ENCODE results near the gene LPP. TPM values are rescaled to one million over a fixed set of nuclear protein-coding genes. Genes with fewer than 3 reads are reported as not detected.

LPP gene
- total RNA-seq, 3 donors from 2014 or later (not counting 1 experiment from before 2014, with no cell fraction given): 137 to 163 (median 149) TPM

DNA sequence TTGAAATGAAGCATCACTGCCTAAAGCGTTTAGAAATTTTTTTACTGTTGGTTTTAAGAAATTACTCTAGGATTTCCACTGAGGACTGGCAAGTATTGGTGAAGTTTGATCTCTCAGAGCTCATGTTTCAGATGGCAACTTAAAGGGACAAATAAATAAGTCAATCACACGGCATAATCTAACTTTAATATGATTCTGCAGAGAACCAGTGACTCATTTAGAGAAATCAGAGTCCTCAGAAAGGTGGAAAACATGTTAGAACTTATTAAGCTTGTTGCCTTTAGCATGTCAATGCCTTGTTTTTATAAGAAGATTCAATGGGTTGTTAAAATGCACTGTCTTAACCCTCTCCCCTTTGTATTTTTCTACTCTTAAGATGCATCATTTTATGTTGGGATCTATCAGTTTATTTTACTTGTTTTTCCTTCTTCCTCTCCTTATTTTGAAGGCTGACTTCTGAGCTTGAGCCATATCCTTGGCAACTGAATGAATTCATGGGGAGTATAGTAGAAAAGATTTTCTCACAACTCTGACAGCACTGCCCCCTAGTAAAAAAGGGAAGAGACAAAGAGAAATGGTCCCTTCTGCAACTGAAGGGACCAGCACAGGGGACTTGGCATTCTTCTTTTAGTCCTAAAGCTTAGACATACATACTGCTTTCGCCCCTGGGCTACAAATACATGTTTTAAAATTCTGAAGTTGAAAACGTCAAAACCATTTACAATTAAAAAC lies 431.2 kb downstream of the LPP start:
- Histone ChIP-seq H3K9me3 (ENCODE audit: control insufficient read depth, insufficient read depth, low read length) (no peaks in the 10 kb centered on the region), H3K36me3 (ENCODE audit: control insufficient read depth, insufficient read depth, low read length) (no peaks in the 10 kb centered on the region), H3K27ac (ENCODE audit: low read length) (no peak overlapping the region), H3K4me1 (ENCODE audit: control insufficient read depth, insufficient read depth, low read length) (peaks cover 4% of the 10 kb centered on the region), H3K4me3 (ENCODE audit: low read length) (no peak overlapping the region), H3K27me3 (ENCODE audit: control insufficient read depth, insufficient read depth, low read length) (no peaks in the 10 kb centered on the region)
- intact Hi-C loops (cut with micrococcal nuclease): no loop called here
- ATAC-seq (no peak), DNase-seq (peak in 1 of 2 donors; percentile 6)
- peak overlapping the region in 1 of 2 donors; percentile 58 for H3K27ac Mint-ChIP-seq
- 50% methylated on average over 2 of the region's 4 CpGs for WGBS (ENCODE audit: insufficient coverage)
- no peaks in the 10 kb centered on the region for H3K27me3 Mint-ChIP-seq (ENCODE audit: low read depth in 2 of 2)
- no peak overlapping the region for H3K4me3 Mint-ChIP-seq
- H3K9me3 Mint-ChIP-seq: no peaks in the 10 kb centered on the region
- H3K36me3 Mint-ChIP-seq: no peaks in the 10 kb centered on the region
- peaks cover 16 to 26% of the 10 kb centered on the region in 2 donors for H3K4me1 Mint-ChIP-seq
- TF ChIP-seq, protein P1, sequence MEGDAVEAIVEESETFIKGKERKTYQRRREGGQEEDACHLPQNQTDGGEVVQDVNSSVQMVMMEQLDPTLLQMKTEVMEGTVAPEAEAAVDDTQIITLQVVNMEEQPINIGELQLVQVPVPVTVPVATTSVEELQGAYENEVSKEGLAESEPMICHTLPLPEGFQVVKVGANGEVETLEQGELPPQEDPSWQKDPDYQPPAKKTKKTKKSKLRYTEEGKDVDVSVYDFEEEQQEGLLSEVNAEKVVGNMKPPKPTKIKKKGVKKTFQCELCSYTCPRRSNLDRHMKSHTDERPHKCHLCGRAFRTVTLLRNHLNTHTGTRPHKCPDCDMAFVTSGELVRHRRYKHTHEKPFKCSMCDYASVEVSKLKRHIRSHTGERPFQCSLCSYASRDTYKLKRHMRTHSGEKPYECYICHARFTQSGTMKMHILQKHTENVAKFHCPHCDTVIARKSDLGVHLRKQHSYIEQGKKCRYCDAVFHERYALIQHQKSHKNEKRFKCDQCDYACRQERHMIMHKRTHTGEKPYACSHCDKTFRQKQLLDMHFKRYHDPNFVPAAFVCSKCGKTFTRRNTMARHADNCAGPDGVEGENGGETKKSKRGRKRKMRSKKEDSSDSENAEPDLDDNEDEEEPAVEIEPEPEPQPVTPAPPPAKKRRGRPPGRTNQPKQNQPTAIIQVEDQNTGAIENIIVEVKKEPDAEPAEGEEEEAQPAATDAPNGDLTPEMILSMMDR (IDR thresholded peaks at IDR 0.05): peak; percentile 3

DNA sequence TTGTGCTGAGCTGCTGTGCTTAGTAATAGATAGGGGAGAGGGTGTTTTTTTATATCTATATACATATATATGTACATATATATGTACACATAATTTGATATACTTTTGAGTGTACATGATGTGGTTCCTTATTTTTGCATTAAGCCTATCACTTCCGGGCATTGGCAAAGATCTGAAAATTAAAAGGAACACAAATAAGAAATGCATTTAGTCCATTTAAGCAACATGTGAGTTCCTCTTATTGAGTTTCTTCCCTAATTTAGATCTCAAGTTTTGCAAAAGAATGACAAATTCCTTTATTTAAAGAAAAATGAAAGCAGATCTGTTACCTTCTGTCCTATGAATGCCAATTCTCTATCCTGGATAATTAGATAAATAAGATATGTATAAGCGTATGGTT lies 435.1 kb downstream of the LPP start:
- TF ChIP-seq, protein P1 (IDR thresholded peaks at IDR 0.05): no peak
- Histone ChIP-seq H3K4me3 (ENCODE audit: low read length) (no peak overlapping the region), H3K9me3 (ENCODE audit: control insufficient read depth, insufficient read depth, low read length) (no peaks in the 10 kb centered on the region), H3K4me1 (ENCODE audit: control insufficient read depth, insufficient read depth, low read length) (no peaks in the 10 kb centered on the region), H3K27ac (ENCODE audit: low read length) (no peak overlapping the region), H3K36me3 (ENCODE audit: control insufficient read depth, insufficient read depth, low read length) (no peaks in the 10 kb centered on the region), H3K27me3 (ENCODE audit: control insufficient read depth, insufficient read depth, low read length) (no peaks in the 10 kb centered on the region)
- WGBS (ENCODE audit: insufficient coverage): 49% methylated on average over 2 of the region's 2 CpGs
- H3K27me3 Mint-ChIP-seq (ENCODE audit: low read depth in 2 of 2): no peaks in the 10 kb centered on the region
- DNase-seq: no peak
- ATAC-seq: no peak
- peaks cover 19 to 26% of the 10 kb centered on the region in 2 donors for H3K4me1 Mint-ChIP-seq
- H3K9me3 Mint-ChIP-seq: no peaks in the 10 kb centered on the region
- H3K27ac Mint-ChIP-seq: peak overlapping the region; percentile 47 to 62
- no peak overlapping the region for H3K4me3 Mint-ChIP-seq
- no peaks in the 10 kb centered on the region for H3K36me3 Mint-ChIP-seq
- intact Hi-C loops (cut with micrococcal nuclease): no loop called here

DNA sequence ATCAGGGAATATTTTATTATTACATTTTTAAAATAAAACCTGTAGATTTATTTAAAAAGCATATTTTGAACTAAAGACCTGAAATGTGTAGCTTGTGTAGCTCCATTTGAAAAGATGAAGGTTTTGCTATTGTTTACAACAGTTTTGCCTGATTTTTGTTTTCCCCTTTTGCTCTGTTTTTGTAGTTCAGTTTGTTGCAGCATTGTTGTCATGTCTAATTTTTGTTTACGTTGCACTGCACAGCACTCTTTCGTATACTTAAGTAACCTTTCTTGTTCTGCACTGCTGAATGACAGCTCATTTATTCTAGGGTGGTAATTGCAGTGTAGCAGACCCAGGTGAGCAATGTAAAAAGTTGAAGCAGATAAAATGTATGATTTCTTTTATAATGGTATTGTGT lies 435.8 kb downstream of the LPP start:
- Histone ChIP-seq H3K36me3 (ENCODE audit: control insufficient read depth, insufficient read depth, low read length) (no peaks in the 10 kb centered on the region), H3K9me3 (ENCODE audit: control insufficient read depth, insufficient read depth, low read length) (no peaks in the 10 kb centered on the region), H3K4me3 (ENCODE audit: low read length) (no peak overlapping the region), H3K4me1 (ENCODE audit: control insufficient read depth, insufficient read depth, low read length) (no peaks in the 10 kb centered on the region), H3K27me3 (ENCODE audit: control insufficient read depth, insufficient read depth, low read length) (no peaks in the 10 kb centered on the region), H3K27ac (ENCODE audit: low read length) (no peak overlapping the region)
- TF ChIP-seq, protein P1 (IDR thresholded peaks at IDR 0.05): no peak
- H3K27me3 Mint-ChIP-seq (ENCODE audit: low read depth in 2 of 2): no peaks in the 10 kb centered on the region
- WGBS (ENCODE audit: insufficient coverage): 92% methylated on average over 2 of the region's 2 CpGs
- no peak overlapping the region for H3K27ac Mint-ChIP-seq
- DNase-seq: no peak
- ATAC-seq: no peak
- no peak overlapping the region for H3K4me3 Mint-ChIP-seq
- no peaks in the 10 kb centered on the region for H3K36me3 Mint-ChIP-seq
- H3K9me3 Mint-ChIP-seq: no peaks in the 10 kb centered on the region
- intact Hi-C loops (cut with micrococcal nuclease): no loop called here
- H3K4me1 Mint-ChIP-seq: peaks cover 19 to 26% of the 10 kb centered on the region in 2 donors

DNA sequence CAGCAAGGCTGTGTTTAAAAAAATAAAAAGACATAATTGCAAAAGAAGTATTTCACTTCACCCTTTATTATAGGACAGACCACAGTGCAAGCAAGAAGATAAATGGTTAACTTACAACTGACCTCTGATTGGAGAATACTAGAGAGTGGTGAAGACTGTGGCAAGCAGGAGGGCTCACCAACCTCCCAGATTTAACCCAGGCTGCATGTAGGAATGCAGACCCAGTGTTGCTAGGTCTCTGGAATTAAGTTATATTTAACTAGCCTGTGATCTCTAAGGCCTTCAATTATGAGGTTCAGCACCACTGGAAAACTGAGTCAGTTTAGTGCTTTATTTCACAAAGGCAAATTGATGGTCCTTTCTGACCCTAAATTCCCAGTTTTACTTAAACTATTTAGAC lies 436.6 kb downstream of the LPP start:
- no peak overlapping the region for H3K27ac ChIP-seq (ENCODE audit: low read length)
- H3K36me3 Mint-ChIP-seq: no peaks in the 10 kb centered on the region

More for the DNA sequence above, 436.6 kb downstream of the LPP start:
- H3K27me3 ChIP-seq (ENCODE audit: control insufficient read depth, insufficient read depth, low read length): no peaks in the 10 kb centered on the region
- no peak overlapping the region for H3K4me3 Mint-ChIP-seq
- no peak for DNase-seq
- no peak overlapping the region for H3K27ac Mint-ChIP-seq
- no peaks in the 10 kb centered on the region for H3K9me3 Mint-ChIP-seq
- no peaks in the 10 kb centered on the region for H3K9me3 ChIP-seq (ENCODE audit: control insufficient read depth, insufficient read depth, low read length)
- no peak overlapping the region for H3K4me3 ChIP-seq (ENCODE audit: low read length)
- H3K4me1 ChIP-seq (ENCODE audit: control insufficient read depth, insufficient read depth, low read length): no peaks in the 10 kb centered on the region
- ATAC-seq: no peak
- no peaks in the 10 kb centered on the region for H3K27me3 Mint-ChIP-seq (ENCODE audit: low read depth in 2 of 2)
- H3K4me1 Mint-ChIP-seq: peaks cover 19 to 26% of the 10 kb centered on the region in 2 donors
- H3K36me3 ChIP-seq (ENCODE audit: control insufficient read depth, insufficient read depth, low read length): no peaks in the 10 kb centered on the region
- intact Hi-C loops (cut with micrococcal nuclease): no loop called here
- TF ChIP-seq, protein P1 (IDR thresholded peaks at IDR 0.05): no peak
